ENCODE measurements around the gene KLF7.

KLF7 gene

DNA sequence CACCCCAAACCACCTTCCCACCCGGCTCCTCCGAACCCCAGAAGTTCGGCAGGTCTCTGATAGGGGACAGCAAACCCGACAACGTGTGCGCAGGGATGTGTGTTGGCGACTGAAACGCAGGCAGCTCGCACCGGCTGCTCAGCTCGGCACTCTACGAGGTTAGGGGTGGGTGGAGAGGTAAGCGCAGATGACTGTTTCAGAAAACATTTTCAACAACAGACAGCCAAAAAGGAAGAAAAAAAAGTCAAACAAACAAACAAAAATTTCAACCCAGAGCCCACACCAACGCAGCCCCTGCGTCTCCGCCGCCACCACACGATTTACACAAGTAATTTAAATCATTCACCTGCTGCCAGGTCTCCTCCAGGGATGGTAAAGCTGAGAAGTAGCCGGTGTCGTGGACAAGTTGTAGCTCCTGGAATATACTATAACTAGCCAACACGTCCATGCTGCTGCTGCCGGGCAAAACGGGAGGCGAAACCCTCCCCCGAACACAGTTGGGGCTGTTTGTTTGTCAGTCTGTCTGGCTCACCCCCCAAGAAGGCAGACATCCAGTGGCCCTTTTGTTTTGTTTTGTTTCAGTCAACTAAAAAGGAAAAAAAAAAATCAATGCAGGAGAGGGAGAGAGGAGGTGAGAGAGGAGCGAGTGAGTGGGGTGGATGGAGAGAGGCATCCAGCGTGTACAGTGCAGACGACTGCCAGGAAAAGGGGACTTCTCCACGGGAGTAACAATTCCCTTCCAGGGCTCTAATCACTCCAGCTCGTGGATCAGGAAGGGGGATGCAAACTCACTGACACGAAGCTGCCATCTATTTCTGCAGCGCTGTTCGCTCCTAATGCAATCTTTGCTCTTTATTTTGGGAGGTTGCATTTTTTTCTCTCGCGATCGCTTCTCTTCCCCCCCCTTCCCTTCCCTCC lies at the start of gene KLF7:
TSS of gene KLF7 (minus strand) at position 828 of the 918 bp plus-strand sequence. CDS start at position 448, 380 bp downstream.
- POLR2A ChIA-PET, result interaction anchor here (0.6 to 2.0 kb wide), 12 partner anchors 9 to 460 kb away, joined by 3 to 13 read pairs (median 4); partner anchors contain the start of genes CREB1 and METTL21A

DNA sequence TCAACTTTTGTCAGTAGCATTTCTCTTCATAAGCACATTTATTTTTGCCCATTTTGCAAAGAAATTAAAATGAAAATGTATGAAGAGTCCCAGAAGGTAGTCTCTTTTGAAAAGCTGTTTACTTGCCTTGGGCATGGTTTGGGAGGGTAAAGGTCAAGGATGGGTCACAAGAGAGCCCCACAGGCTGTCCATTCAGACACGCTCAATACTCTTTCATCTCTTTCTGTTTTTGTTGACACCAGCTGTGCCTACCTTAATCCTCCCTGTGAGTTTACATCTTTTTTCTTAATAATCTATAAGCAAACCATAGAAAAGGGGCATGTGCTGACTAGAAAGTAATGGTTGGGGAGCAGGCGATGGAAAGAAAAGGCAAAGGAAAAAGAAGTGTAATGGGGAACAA lies 49.6 kb upstream of the KLF7 start:
- DNase-seq (ENCODE audit: extremely low spot score), result no peak
- CTCF ChIA-PET, result no interaction called here
- POLR2A ChIA-PET, result no interaction called here
- TF ChIP-seq, protein P1, sequence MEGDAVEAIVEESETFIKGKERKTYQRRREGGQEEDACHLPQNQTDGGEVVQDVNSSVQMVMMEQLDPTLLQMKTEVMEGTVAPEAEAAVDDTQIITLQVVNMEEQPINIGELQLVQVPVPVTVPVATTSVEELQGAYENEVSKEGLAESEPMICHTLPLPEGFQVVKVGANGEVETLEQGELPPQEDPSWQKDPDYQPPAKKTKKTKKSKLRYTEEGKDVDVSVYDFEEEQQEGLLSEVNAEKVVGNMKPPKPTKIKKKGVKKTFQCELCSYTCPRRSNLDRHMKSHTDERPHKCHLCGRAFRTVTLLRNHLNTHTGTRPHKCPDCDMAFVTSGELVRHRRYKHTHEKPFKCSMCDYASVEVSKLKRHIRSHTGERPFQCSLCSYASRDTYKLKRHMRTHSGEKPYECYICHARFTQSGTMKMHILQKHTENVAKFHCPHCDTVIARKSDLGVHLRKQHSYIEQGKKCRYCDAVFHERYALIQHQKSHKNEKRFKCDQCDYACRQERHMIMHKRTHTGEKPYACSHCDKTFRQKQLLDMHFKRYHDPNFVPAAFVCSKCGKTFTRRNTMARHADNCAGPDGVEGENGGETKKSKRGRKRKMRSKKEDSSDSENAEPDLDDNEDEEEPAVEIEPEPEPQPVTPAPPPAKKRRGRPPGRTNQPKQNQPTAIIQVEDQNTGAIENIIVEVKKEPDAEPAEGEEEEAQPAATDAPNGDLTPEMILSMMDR (IDR thresholded peaks at IDR 0.05; ENCODE audit: control extremely low read depth, extremely low read depth, low read depth, missing control alignments), result no peak

More for the DNA sequence above, at the start of gene KLF7:
- peak; percentile 35 for DNase-seq (ENCODE audit: extremely low spot score)
- CTCF ChIA-PET, result interaction anchor here (0.6 to 2.0 kb wide), 14 partner anchors 9 to 308 kb away, joined by 3 to 9 read pairs (median 3); no protein-coding TSS in a partner anchor
- TF ChIP-seq, protein P1 (IDR thresholded peaks at IDR 0.05; ENCODE audit: control extremely low read depth, extremely low read depth, low read depth, missing control alignments), result no peak

DNA sequence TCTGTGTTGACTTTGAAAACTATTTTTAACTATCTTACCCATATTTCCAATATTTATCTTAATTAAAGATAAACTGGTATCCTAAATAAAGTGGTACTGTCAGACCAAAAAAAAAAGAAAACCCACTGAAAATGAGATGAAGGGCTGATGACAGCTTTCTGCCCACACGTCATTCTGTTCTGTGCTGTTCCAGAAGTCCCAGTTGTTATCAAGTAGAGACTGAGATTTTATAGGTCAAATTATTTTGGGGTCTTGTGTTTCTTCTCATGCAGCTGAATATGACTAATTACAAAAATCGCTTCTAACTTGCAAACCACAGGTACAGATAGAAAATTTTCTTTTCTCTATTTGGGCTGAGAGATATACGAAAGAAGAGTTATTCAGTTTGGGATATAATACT lies 48.7 kb upstream of the KLF7 start:
- ChIA-PET CTCF (no interaction called here), POLR2A (no interaction called here)
- no peak for DNase-seq (ENCODE audit: extremely low spot score)
- TF ChIP-seq, protein P1 (IDR thresholded peaks at IDR 0.05; ENCODE audit: control extremely low read depth, extremely low read depth, low read depth, missing control alignments), result no peak

DNA sequence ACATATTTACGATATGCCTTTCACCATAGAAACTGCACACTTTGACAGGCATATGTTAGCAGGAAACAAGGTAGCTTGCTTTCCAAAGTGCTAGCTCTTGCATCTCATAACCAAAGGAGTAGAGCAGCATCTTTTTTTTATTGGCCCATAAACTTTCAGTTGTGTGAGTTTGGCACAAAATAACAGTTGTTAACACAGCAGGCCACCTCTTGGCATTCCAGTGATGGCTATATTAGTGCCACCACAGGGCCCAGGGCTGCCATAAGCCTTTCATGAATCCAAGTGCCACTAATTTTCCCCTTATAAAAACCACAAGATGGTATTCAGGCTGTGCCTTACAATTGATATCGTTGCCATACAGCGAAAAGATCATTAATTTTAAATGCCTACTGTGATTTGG lies 40.3 kb upstream of the KLF7 start:
- POLR2A ChIA-PET, result no interaction called here
- CTCF ChIA-PET, result interaction anchor here (1.2 kb wide), 1 partner anchor 10 kb away, joined by 3 read pairs; no protein-coding TSS in a partner anchor
- DNase-seq (ENCODE audit: extremely low spot score), result no peak
- TF ChIP-seq, protein P1 (IDR thresholded peaks at IDR 0.05; ENCODE audit: control extremely low read depth, extremely low read depth, low read depth, missing control alignments), result no peak

DNA sequence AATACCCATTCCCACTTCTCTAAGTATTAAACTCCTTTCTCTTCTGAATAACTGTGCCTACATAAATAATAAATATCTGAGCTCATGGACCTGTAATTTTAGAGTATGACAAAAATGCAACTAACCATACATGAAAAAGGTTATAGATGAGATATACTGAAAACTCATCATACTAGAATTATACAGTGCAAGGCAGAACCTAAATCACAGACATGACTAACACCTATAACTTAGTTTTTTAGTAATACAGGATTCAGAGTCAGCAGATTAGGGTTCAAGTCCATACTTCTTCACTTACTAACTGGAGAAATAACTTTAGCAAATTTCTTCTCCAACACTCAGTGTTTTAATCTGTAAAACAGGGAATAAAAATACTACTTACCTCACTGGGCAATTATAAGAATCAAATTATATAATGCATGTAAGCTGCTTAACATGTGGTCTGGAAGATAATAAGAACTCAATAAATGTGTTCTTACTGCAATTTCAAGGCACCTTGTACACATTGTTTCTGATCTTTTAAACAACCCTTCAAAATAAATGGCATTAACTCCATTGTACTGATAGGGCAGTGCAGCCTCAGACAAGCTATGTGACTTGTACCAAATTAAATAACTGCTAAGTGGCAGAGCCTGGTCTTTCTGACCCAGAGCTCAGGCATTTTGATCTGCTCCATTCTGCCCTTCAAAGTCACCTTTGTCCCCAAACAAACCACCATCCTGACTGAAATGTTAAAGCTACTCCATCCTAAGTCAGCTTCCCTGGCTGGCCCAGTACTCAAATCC lies 39.6 kb upstream of the KLF7 start:
- TF ChIP-seq, protein P1 (IDR thresholded peaks at IDR 0.05; ENCODE audit: control extremely low read depth, extremely low read depth, low read depth, missing control alignments), result no peak
- CTCF ChIA-PET, result no interaction called here
- POLR2A ChIA-PET, result no interaction called here
- no peak for DNase-seq (ENCODE audit: extremely low spot score)

DNA sequence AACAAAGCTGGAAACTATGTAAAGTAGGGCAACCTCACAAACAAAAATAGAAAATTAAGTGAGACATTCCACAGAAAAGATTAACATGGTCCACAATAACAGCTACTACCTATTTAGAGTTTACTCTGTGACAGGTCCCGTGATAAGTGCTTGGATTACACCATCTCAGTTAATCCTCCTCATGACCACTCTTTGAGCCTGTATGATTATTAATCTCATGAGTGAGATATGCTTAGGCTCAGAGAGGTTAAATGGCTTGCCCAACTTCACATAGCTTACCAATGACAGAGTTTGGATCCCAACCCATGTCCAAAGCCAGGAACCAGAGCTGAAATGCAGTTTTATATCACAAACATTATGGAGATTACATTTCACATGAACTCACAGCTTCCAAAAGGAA lies 37.3 kb upstream of the KLF7 start:
- no peak for DNase-seq (ENCODE audit: extremely low spot score)
- ChIA-PET CTCF (interaction anchor here (0.7 to 1.3 kb wide), 4 partner anchors 13 to 27 kb away, joined by 3 read pairs; no protein-coding TSS in a partner anchor), POLR2A (no interaction called here)
- TF ChIP-seq, protein P1 (IDR thresholded peaks at IDR 0.05; ENCODE audit: control extremely low read depth, extremely low read depth, low read depth, missing control alignments), result no peak
